H1 (cell line): Measurements from ENCODE around the gene HGFAC.

Experiments
- CHD2 ChIP-seq: IDR thresholded peaks from 2 replicates; pipeline ENCODE4 v1.6.1; 2012; ENCODE audit warnings: low read length, improper control_type of control experiment
- YY1 ChIP-seq: IDR thresholded peaks from 2 replicates; pipeline ENCODE4 v1.6.1; 2011; ENCODE audit warnings: low read depth, mild to moderate bottlenecking, low read length
- TF ChIP-seq, protein P1 (sequence below), 3 experiments: IDR thresholded peaks; 1 replicate in 2 of 3; 2 replicates in 1 of 3; pipeline versions ENCODE4 v1.5.1 to v1.6.1; 2011; ENCODE audit warnings: low read length in 3 of 3, mild to moderate bottlenecking in 3 of 3, inconsistent platforms in 2 of 3, low read depth in 1 of 3, moderate library complexity in 1 of 3; ENCODE audit not compliant: insufficient read depth in 1 of 3; ENCODE audit errors: control extremely low read depth in 1 of 3

- TF ChIP-seq, protein P1, sequence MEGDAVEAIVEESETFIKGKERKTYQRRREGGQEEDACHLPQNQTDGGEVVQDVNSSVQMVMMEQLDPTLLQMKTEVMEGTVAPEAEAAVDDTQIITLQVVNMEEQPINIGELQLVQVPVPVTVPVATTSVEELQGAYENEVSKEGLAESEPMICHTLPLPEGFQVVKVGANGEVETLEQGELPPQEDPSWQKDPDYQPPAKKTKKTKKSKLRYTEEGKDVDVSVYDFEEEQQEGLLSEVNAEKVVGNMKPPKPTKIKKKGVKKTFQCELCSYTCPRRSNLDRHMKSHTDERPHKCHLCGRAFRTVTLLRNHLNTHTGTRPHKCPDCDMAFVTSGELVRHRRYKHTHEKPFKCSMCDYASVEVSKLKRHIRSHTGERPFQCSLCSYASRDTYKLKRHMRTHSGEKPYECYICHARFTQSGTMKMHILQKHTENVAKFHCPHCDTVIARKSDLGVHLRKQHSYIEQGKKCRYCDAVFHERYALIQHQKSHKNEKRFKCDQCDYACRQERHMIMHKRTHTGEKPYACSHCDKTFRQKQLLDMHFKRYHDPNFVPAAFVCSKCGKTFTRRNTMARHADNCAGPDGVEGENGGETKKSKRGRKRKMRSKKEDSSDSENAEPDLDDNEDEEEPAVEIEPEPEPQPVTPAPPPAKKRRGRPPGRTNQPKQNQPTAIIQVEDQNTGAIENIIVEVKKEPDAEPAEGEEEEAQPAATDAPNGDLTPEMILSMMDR (IDR thresholded peaks at IDR 0.05; ENCODE audit: control extremely low read depth in 1 of 3, insufficient read depth in 1 of 3, low read depth in 1 of 3, low read length in 3 of 3): no peak
- TF ChIP-seq CHD2: no peak
- no peak for TF ChIP-seq YY1
Measured at GRCh38 chr4:3443750-3444309, 2.1 kb downstream of the HGFAC start.
